Measurements from ENCODE around the gene TRIP6. TPM values are rescaled to one million over a fixed set of nuclear protein-coding genes. Genes with fewer than 3 reads are reported as not detected.

TRIP6 gene
- total and polyA plus RNA-seq, 9 donors = 31.7 to 57.6 (median 46.8) TPM

GRCh38 chr7:100890653-100891567, 23.7 kb downstream of the TRIP6 start:
- peak overlapping the region; percentile 70 for H3K4me3 ChIP-seq (ENCODE audit: low read length)
- no peaks in the 10 kb centered on the region for H3K9me3 ChIP-seq (replicated peaks; ENCODE audit: control insufficient read depth, low read depth, low read length)
- 6% methylated on average over 24 of the region's 43 CpGs for WGBS (ENCODE audit: insufficient coverage)
- peaks cover 75% of the 10 kb centered on the region for H3K4me1 ChIP-seq (ENCODE audit: control insufficient read depth, insufficient read depth, low read length)
- H3K27me3 ChIP-seq (ENCODE audit: control insufficient read depth, insufficient read depth, low read length) = peaks cover 13% of the 10 kb centered on the region
- peaks cover 37% of the 10 kb centered on the region for H3K36me3 ChIP-seq (ENCODE audit: control insufficient read depth, insufficient read depth, low read length)
- peak; percentile 71 for DNase-seq
- H3K27ac ChIP-seq (ENCODE audit: low read length) = peak overlapping the region; percentile 91

GRCh38 chr7:100891568-100892247, 24.5 kb downstream of the TRIP6 start:
- Histone ChIP-seq H3K4me3 (ENCODE audit: low read length) (peak overlapping the region; percentile 70), H3K9me3 (replicated peaks; ENCODE audit: control insufficient read depth, low read depth, low read length) (no peaks in the 10 kb centered on the region), H3K27ac (ENCODE audit: low read length) (peak overlapping the region; percentile 91), H3K4me1 (ENCODE audit: control insufficient read depth, insufficient read depth, low read length) (peaks cover 79% of the 10 kb centered on the region), H3K36me3 (ENCODE audit: control insufficient read depth, insufficient read depth, low read length) (peaks cover 29% of the 10 kb centered on the region), H3K27me3 (ENCODE audit: control insufficient read depth, insufficient read depth, low read length) (peaks cover 21% of the 10 kb centered on the region)
- DNase-seq = no peak
- 87% methylated on average over 3 of the region's 8 CpGs for WGBS (ENCODE audit: insufficient coverage)

DNA sequence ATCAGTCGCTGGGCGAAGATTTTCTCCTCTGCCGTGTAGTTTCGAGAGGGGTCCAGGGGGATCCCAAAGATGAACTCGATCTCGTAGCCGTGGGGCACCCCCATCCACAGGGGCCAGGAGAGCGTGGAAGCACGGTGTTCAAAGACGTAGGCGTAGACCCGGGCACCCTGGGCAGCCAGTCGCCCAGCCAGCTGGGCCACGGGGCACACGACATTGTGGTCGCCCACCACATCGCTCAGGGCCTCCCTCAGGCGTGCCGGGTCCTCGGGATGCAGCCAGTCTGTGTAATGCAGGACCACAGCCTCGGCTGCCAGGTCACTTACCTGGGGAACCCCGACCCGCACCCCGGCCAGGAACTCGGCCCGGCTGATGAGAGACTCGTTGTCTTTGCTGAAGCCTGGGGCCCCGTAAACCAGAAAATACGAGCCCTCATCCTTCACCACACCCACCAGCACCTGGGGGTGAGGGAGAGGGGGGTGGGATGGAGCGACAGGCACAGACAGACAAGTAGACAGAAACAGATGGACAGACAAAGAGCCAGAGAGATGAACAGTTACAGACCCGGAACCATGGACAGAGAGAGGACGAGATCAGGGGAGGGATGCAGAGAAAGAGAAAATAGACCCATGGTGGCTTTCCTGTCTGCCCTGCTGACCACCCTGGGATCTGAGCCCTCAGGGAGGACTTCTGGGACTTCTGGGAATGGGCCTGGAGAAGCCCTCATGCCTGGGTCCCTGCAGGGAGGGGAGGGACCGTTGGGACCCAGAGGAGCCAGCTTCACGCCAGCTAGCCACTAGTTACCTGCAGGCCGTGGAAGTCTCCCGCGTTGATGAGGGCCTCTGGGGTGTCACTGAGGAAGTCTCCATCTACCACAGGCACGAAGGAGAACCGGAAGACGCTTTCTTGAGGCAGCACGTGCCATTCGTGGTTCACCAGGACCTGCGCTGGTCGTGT, 25.5 kb downstream of the TRIP6 start:
- H3K36me3 ChIP-seq (ENCODE audit: control insufficient read depth, insufficient read depth, low read length) = peaks cover 20% of the 10 kb centered on the region
- WGBS (ENCODE audit: insufficient coverage) = 85% methylated on average over 36 of the region's 44 CpGs
- peaks cover 73% of the 10 kb centered on the region for H3K4me1 ChIP-seq (ENCODE audit: control insufficient read depth, insufficient read depth, low read length)
- H3K4me3 ChIP-seq (ENCODE audit: low read length) = no peak overlapping the region
- peaks cover 28% of the 10 kb centered on the region for H3K27me3 ChIP-seq (ENCODE audit: control insufficient read depth, insufficient read depth, low read length)
- DNase-seq = no peak
- H3K9me3 ChIP-seq (replicated peaks; ENCODE audit: control insufficient read depth, low read depth, low read length) = no peaks in the 10 kb centered on the region
- H3K27ac ChIP-seq (ENCODE audit: low read length) = no peak overlapping the region

GRCh38 chr7:100893318-100893895, 26.2 kb downstream of the TRIP6 start:
- H3K36me3 ChIP-seq (ENCODE audit: control insufficient read depth, insufficient read depth, low read length) = peaks cover 12% of the 10 kb centered on the region
- peaks cover 65% of the 10 kb centered on the region for H3K4me1 ChIP-seq (ENCODE audit: control insufficient read depth, insufficient read depth, low read length)
- H3K9me3 ChIP-seq (replicated peaks; ENCODE audit: control insufficient read depth, low read depth, low read length) = no peaks in the 10 kb centered on the region
- peaks cover 34% of the 10 kb centered on the region for H3K27me3 ChIP-seq (ENCODE audit: control insufficient read depth, insufficient read depth, low read length)
- WGBS (ENCODE audit: insufficient coverage) = 87% methylated on average over 23 of the region's 32 CpGs
- H3K4me3 ChIP-seq (ENCODE audit: low read length) = no peak overlapping the region
- H3K27ac ChIP-seq (ENCODE audit: low read length) = no peak overlapping the region
- DNase-seq = no peak

DNA sequence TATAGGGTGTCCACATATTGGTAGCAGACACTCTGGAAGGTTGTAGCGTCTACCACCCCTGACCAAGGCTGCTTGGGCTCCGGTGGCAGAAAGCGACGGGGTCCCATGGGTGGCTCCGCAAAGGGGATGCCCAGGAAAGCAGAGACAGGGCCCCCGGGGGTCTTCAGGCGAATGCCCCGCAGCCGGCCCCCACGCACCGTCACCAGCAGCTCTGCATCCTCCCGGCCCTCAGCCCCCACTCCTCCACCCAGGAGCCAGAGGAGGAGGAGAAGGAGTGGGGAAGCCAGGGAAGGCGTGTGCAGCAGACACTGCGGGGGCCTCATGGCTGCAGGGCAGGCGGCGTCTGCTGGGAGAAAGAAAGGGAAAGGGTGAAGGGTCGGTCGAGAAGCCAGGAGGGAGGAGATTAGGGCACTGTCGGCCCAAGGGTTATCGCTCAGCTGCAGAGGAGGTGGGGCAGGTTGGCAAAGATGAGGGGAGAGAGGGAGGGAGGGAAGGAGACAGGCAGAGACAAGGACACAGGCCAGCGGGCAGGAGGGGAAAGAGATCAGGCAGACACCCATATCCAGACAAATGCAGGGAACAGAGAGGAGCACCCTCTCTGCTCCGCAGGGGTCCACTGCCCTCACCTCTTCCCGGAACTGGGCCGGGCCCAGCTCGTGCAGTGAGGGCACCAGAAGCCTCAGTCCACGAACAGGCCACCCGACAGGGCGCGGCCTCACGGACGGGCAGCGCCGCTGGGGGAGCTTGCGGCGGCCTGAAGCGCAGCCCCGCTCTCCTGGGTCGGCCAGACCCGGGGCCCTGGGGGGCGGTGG, 26.9 kb downstream of the TRIP6 start:
- H3K4me1 ChIP-seq (ENCODE audit: control insufficient read depth, insufficient read depth, low read length) = peaks cover 58% of the 10 kb centered on the region
- H3K27me3 ChIP-seq (ENCODE audit: control insufficient read depth, insufficient read depth, low read length) = peaks cover 36% of the 10 kb centered on the region
- peak overlapping the region; percentile 47 for H3K4me3 ChIP-seq (ENCODE audit: low read length)
- H3K27ac ChIP-seq (ENCODE audit: low read length) = peak overlapping the region; percentile 35
- 15% methylated on average over 23 of the region's 40 CpGs for WGBS (ENCODE audit: insufficient coverage)
- no peak for DNase-seq
- H3K9me3 ChIP-seq (replicated peaks; ENCODE audit: control insufficient read depth, low read depth, low read length) = no peaks in the 10 kb centered on the region
- peaks cover 7% of the 10 kb centered on the region for H3K36me3 ChIP-seq (ENCODE audit: control insufficient read depth, insufficient read depth, low read length)

GRCh38 chr7:100894860-100895700, 27.9 kb downstream of the TRIP6 start:
- peaks cover 54% of the 10 kb centered on the region for H3K4me1 ChIP-seq (ENCODE audit: control insufficient read depth, insufficient read depth, low read length)
- H3K27me3 ChIP-seq (ENCODE audit: control insufficient read depth, insufficient read depth, low read length) = peaks cover 38% of the 10 kb centered on the region
- peak overlapping the region; percentile 55 for H3K27ac ChIP-seq (ENCODE audit: low read length)
- H3K9me3 ChIP-seq (replicated peaks; ENCODE audit: control insufficient read depth, low read depth, low read length) = no peaks in the 10 kb centered on the region
- H3K36me3 ChIP-seq (ENCODE audit: control insufficient read depth, insufficient read depth, low read length) = peaks cover 7% of the 10 kb centered on the region
- under 1% methylated on average over 74 of the region's 83 CpGs for WGBS (ENCODE audit: insufficient coverage)
- peak; percentile 85 for DNase-seq
- peak overlapping the region; percentile 47 for H3K4me3 ChIP-seq (ENCODE audit: low read length)

GRCh38 chr7:100895701-100895955, 28.4 kb downstream of the TRIP6 start, which contains the start of gene ACHE:
ACHE (minus strand) TSS chr7:100895888; CDS start chr7:100894232, 1,656 bp downstream.
- peaks cover 7% of the 10 kb centered on the region for H3K36me3 ChIP-seq (ENCODE audit: control insufficient read depth, insufficient read depth, low read length)
- no peak for DNase-seq
- no peaks in the 10 kb centered on the region for H3K9me3 ChIP-seq (replicated peaks; ENCODE audit: control insufficient read depth, low read depth, low read length)
- WGBS (ENCODE audit: insufficient coverage) = 0% methylated on average over 14 of the region's 32 CpGs
- H3K27ac ChIP-seq (ENCODE audit: low read length) = peak within 1 kb of the TSS; percentile 67
- peak within 1 kb of the TSS; percentile 47 for H3K4me3 ChIP-seq (ENCODE audit: low read length)
- peaks cover 38% of the 10 kb centered on the region for H3K27me3 ChIP-seq (ENCODE audit: control insufficient read depth, insufficient read depth, low read length)
- H3K4me1 ChIP-seq (ENCODE audit: control insufficient read depth, insufficient read depth, low read length) = peaks cover 49% of the 10 kb centered on the region

DNA sequence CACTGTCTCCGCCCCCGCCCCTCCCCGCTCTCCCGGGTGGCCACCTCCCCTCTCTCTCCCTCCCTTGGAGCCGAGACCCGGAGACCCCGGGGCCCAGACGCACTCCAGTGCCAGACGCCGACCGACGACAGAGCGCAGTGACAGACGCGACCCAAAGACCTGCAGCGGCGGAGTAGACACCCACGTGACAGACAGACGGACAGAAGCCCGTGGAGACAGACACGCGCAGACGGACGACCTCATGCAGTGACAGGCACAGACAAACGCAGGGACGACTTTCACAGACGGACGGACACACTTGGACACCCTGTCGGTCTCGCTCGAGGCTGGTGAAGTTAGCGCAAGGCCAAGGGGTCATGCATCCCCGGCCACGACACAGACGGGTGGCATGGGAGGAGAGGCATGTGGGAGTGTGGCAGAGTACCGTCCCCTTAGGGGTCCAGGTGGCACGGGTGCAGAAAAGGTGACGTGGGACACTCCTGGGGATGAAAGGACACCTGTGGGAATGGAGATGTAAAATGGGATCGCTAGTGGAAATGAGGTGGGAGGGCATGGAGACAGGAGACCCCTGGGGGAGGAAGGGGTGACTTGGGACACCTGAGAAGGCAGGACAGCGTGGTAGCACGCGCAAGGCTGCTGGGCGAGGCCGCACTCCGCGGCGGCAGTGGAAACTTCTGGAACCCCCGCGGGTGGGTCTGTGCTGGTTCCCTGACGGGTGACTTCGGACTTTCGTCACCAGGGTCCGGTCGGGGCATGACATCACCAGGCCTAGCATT, 29.0 kb downstream of the TRIP6 start:
- H3K4me3 ChIP-seq (ENCODE audit: low read length) = peak overlapping the region; percentile 15
- peaks cover 38% of the 10 kb centered on the region for H3K27me3 ChIP-seq (ENCODE audit: control insufficient read depth, insufficient read depth, low read length)
- WGBS (ENCODE audit: insufficient coverage) = 4% methylated on average over 49 of the region's 54 CpGs
- no peaks in the 10 kb centered on the region for H3K9me3 ChIP-seq (replicated peaks; ENCODE audit: control insufficient read depth, low read depth, low read length)
- H3K4me1 ChIP-seq (ENCODE audit: control insufficient read depth, insufficient read depth, low read length) = peaks cover 43% of the 10 kb centered on the region
- DNase-seq = no peak
- H3K27ac ChIP-seq (ENCODE audit: low read length) = peak overlapping the region; percentile 67
- peaks cover 7% of the 10 kb centered on the region for H3K36me3 ChIP-seq (ENCODE audit: control insufficient read depth, insufficient read depth, low read length)

All from muscle of leg (tissue), 11 donors.